Adrenal gland (tissue), 5 donors: ENCODE data around the gene CTXND2.

Source experiments
- CTCF ChIP-seq, 6 experiments: fragments of 450-650 bp in 4 of 6; fragments of 200-600 bp in 2 of 6; sonication (generic) in 1 of 6; IDR thresholded peaks; 1 replicate in 5 of 6; 2 replicates in 1 of 6; pipeline versions ENCODE4 v1.5.1 to v1.8.0; 2016 to 2021; ENCODE audit warnings: antibody characterized with exemption in 6 of 6, mild to moderate bottlenecking in 2 of 6, moderate library complexity in 1 of 6
- POLR2A ChIP-seq, 2 donors: fragments of 450-650 bp; IDR thresholded peaks; one replicate each; pipeline ENCODE4 v1.6.1; 2017; ENCODE audit warnings: antibody characterized with exemption in 2 of 2, mild to moderate bottlenecking in 2 of 2, moderate library complexity in 1 of 2
- donor health status: DM: no; HTN: no; CAD: no.

GRCh38 chr1:150925080-150925479 is 38.1 kb downstream of the CTXND2 start:
- TF ChIP-seq POLR2A (IDR thresholded peaks at IDR 0.05) (no peak), CTCF (IDR thresholded peaks at IDR 0.05) (no peak)
